ENCODE results near the gene GTPBP2. TPM values are rescaled to one million over a fixed set of nuclear protein-coding genes. Genes with fewer than 3 reads are reported as not detected.

GTPBP2 gene
- 10 to 100 TPM; 50.0 to 51.7 TPM for total RNA-seq

GRCh38 chr6:43629104-43629504 lies at the start of gene GTPBP2:
Gene GTPBP2, minus strand, starts transcription at chr6:43629264. Its CDS starts 102 bp downstream, at chr6:43629162.
- peak within 1 kb of the TSS; percentile 98 to 99 for H3K9ac ChIP-seq (ENCODE audit: low read depth in 2 of 2, low read length in 2 of 2)
- no peaks in the 10 kb centered on the region for H3K27me3 ChIP-seq
- TF ChIP-seq CTCF (IDR thresholded peaks at IDR 0.05), result no peak

GRCh38 chr6:43678341-43678740 lies 49.3 kb upstream of the GTPBP2 start:
- no peaks in the 10 kb centered on the region for H3K27me3 ChIP-seq
- peak overlapping the region in 1 of 2 donors; percentile 5 for H3K9ac ChIP-seq (ENCODE audit: low read depth in 2 of 2, low read length in 2 of 2)
- no peak overlapping the region for H3K4me3 ChIP-seq
- H3K4me1 ChIP-seq, result peaks cover 14% of the 10 kb centered on the region
- TF ChIP-seq CTCF (IDR thresholded peaks at IDR 0.05), result no peak
- H3K36me3 ChIP-seq, result peaks cover 17% of the 10 kb centered on the region
- DNase-seq, result no peak
- H3K9me3 ChIP-seq, result no peaks in the 10 kb centered on the region
- intact Hi-C loops (cut with DNase I), result no loop called here
- H3K27ac ChIP-seq, result no peak overlapping the region

More at GRCh38 chr6:43629104-43629504, at the start of gene GTPBP2:
- Histone ChIP-seq H3K4me3 (peak within 1 kb of the TSS; percentile 47), H3K9me3 (no peaks in the 10 kb centered on the region), H3K27ac (peak within 1 kb of the TSS; percentile 94), H3K36me3 (no peaks in the 10 kb centered on the region), H3K4me1 (no peaks in the 10 kb centered on the region)
- DNase-seq, result peak; percentile 100
- intact Hi-C loops (cut with DNase I), result no loop called here

- no peak for TF ChIP-seq CTCF (IDR thresholded peaks at IDR 0.05)
- intact Hi-C loops (cut with DNase I), result no loop called here
- Histone ChIP-seq H3K36me3 (peaks cover 17% of the 10 kb centered on the region), H3K9me3 (no peaks in the 10 kb centered on the region), H3K9ac (ENCODE audit: low read depth in 2 of 2, low read length in 2 of 2) (peak overlapping the region in 1 of 2 donors; percentile 66), H3K27ac (no peak overlapping the region), H3K4me1 (peaks cover 13% of the 10 kb centered on the region), H3K4me3 (no peak overlapping the region), H3K27me3 (no peaks in the 10 kb centered on the region)
- DNase-seq, result no peak
These were observed 48.7 kb upstream of the GTPBP2 start for GRCh38 chr6:43677759-43678158.

GRCh38 chr6:43676962-43677606 lies 48.0 kb upstream of the GTPBP2 start:
- no peak overlapping the region for H3K27ac ChIP-seq
- intact Hi-C loops (cut with DNase I), result no loop called here

GRCh38 chr6:43674921-43675320 lies 45.9 kb upstream of the GTPBP2 start:
- intact Hi-C loops (cut with DNase I), result no loop called here
- no peak overlapping the region for H3K9ac ChIP-seq (ENCODE audit: low read depth in 2 of 2, low read length in 2 of 2)
- peaks cover 17% of the 10 kb centered on the region for H3K36me3 ChIP-seq
- no peak overlapping the region for H3K27ac ChIP-seq
- H3K4me1 ChIP-seq, result no peaks in the 10 kb centered on the region
- no peak for DNase-seq
- no peak overlapping the region for H3K4me3 ChIP-seq
- no peaks in the 10 kb centered on the region for H3K9me3 ChIP-seq
- no peak for TF ChIP-seq CTCF (IDR thresholded peaks at IDR 0.05)
- H3K27me3 ChIP-seq, result no peaks in the 10 kb centered on the region

More at GRCh38 chr6:43676962-43677606, 48.0 kb upstream of the GTPBP2 start:
- no peak for DNase-seq
- H3K4me1 ChIP-seq, result peaks cover 13% of the 10 kb centered on the region
- H3K4me3 ChIP-seq, result no peak overlapping the region
- no peaks in the 10 kb centered on the region for H3K27me3 ChIP-seq
- H3K36me3 ChIP-seq, result peaks cover 17% of the 10 kb centered on the region
- H3K9me3 ChIP-seq, result no peaks in the 10 kb centered on the region
- peak overlapping the region in 1 of 2 donors; percentile 66 for H3K9ac ChIP-seq (ENCODE audit: low read depth in 2 of 2, low read length in 2 of 2)
- no peak for TF ChIP-seq CTCF (IDR thresholded peaks at IDR 0.05)

Data from colonic mucosa (tissue), 4 donors.